ENCODE data around the gene MAP4K4. TPM values are rescaled to one million over a fixed set of nuclear protein-coding genes. Genes with fewer than 3 reads are reported as not detected.
A peak's percentile ranks its signal among the peaks of the same experiment; 100 is the strongest.

Gene MAP4K4
- total and polyA plus RNA-seq, 2 experiments from 2014 or later, result 59.1 to 84.4 TPM

DNA sequence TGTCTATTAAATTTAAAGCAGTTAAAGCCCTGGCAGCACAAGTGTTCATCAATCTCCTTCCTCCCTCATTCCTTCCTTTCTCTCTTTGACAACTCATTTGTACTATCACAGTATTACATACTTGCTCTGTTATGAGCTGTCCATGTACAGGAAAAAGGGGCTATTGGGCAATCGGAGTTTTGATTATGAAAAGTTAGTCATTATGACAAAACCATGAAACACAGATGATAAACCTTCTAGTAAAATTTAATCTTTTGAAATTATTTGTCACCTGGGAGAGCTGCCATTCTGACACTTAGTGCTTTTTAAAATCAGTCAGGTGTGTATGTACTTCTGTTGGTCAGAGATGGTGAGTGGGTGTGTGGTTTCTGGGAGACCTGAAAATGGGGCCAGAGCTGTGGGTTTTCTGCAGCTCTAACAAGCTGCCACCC lies 39.4 kb downstream of the MAP4K4 start:
- H3K9me3 ChIP-seq (ENCODE audit: low read depth), result no peaks in the 10 kb centered on the region
- peaks cover 91% of the 10 kb centered on the region for H3K79me2 ChIP-seq
- TF ChIP-seq EZH2phosphoT487 (IDR thresholded peaks at IDR 0.05; ENCODE audit: low read depth, severe bottlenecking, unreplicated experiment), result no peak
- no peak for DNase-seq (ENCODE audit: low spot score)
- peaks cover 76% of the 10 kb centered on the region for H4K20me1 ChIP-seq (ENCODE audit: insufficient read depth, poor library complexity, severe bottlenecking)
- 69% methylated on average over 1 of the region's 1 CpG for WGBS (ENCODE audit: low lambda C conversion rate, missing lambda C conversion rate)
- H2AFZ ChIP-seq, result no peak overlapping the region
- H3K4me3 ChIP-seq, result no peak overlapping the region
- no peak overlapping the region for H3K4me2 ChIP-seq
- H3K9me2 ChIP-seq (replicated peaks; ENCODE audit: insufficient read depth), result no peaks in the 10 kb centered on the region
- H3K27ac ChIP-seq, result peak overlapping the region; percentile 41
- peaks cover 48% of the 10 kb centered on the region for H3K4me1 ChIP-seq (ENCODE audit: insufficient read depth)
- H3K36me3 ChIP-seq (replicated peaks; ENCODE audit: insufficient read depth, low read depth), result no peaks in the 10 kb centered on the region
- no peaks in the 10 kb centered on the region for H3K27me3 ChIP-seq

- peak; percentile 48 for DNase-seq (ENCODE audit: low spot score)
- no peaks in the 10 kb centered on the region for H3K36me3 ChIP-seq (replicated peaks; ENCODE audit: insufficient read depth, low read depth)
- H3K79me2 ChIP-seq, result peaks cover 91% of the 10 kb centered on the region
- no peaks in the 10 kb centered on the region for H3K9me2 ChIP-seq (replicated peaks; ENCODE audit: insufficient read depth)
- H3K27ac ChIP-seq, result peak overlapping the region; percentile 79
- peaks cover 76% of the 10 kb centered on the region for H4K20me1 ChIP-seq (ENCODE audit: insufficient read depth, poor library complexity, severe bottlenecking)
- H3K4me2 ChIP-seq, result peak overlapping the region; percentile 44
- H3K27me3 ChIP-seq, result no peaks in the 10 kb centered on the region
- H3K4me1 ChIP-seq (ENCODE audit: insufficient read depth), result peaks cover 56% of the 10 kb centered on the region
- no peaks in the 10 kb centered on the region for H3K9me3 ChIP-seq (ENCODE audit: low read depth)
- no peak overlapping the region for H2AFZ ChIP-seq
- WGBS (ENCODE audit: low lambda C conversion rate, missing lambda C conversion rate), result 79% methylated on average over 3 of the region's 3 CpGs
- TF ChIP-seq, protein P1, sequence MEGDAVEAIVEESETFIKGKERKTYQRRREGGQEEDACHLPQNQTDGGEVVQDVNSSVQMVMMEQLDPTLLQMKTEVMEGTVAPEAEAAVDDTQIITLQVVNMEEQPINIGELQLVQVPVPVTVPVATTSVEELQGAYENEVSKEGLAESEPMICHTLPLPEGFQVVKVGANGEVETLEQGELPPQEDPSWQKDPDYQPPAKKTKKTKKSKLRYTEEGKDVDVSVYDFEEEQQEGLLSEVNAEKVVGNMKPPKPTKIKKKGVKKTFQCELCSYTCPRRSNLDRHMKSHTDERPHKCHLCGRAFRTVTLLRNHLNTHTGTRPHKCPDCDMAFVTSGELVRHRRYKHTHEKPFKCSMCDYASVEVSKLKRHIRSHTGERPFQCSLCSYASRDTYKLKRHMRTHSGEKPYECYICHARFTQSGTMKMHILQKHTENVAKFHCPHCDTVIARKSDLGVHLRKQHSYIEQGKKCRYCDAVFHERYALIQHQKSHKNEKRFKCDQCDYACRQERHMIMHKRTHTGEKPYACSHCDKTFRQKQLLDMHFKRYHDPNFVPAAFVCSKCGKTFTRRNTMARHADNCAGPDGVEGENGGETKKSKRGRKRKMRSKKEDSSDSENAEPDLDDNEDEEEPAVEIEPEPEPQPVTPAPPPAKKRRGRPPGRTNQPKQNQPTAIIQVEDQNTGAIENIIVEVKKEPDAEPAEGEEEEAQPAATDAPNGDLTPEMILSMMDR (IDR thresholded peaks at IDR 0.05; ENCODE audit: poor library complexity), result no peak
- no peak for TF ChIP-seq EZH2phosphoT487 (IDR thresholded peaks at IDR 0.05; ENCODE audit: low read depth, severe bottlenecking, unreplicated experiment)
- no peak for TF ChIP-seq EZH2 (IDR thresholded peaks at IDR 0.05; ENCODE audit: borderline replicate concordance)
- H3K4me3 ChIP-seq, result no peak overlapping the region
Observed at GRCh38 chr2:101737478-101738255, 40.2 kb downstream of the MAP4K4 start.

DNA sequence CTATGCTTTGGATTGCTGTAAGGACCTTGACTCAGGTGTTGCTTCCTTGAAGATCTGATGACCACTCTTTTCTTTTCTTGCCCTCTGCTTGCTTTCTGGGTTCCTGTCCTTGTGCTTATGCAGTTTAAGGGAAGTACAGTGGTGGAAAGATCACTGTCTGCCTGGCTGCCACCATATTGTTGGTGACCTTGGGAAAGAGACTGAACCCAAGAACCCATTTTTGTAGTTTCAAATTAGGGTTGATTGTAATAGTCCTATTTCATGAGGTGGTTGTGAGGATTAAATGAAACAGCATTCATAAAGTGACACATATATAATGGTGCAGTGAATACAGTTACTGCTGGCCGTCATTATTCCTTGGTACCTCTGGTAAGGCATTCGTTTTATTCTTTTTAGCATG lies 41.1 kb downstream of the MAP4K4 start:
- Histone ChIP-seq H3K9me2 (replicated peaks; ENCODE audit: insufficient read depth) (no peaks in the 10 kb centered on the region), H3K36me3 (replicated peaks; ENCODE audit: insufficient read depth, low read depth) (no peaks in the 10 kb centered on the region), H4K20me1 (ENCODE audit: insufficient read depth, poor library complexity, severe bottlenecking) (peaks cover 71% of the 10 kb centered on the region), H3K4me2 (no peak overlapping the region), H3K9me3 (ENCODE audit: low read depth) (no peaks in the 10 kb centered on the region), H3K27ac (peak overlapping the region; percentile 79), H3K79me2 (peaks cover 91% of the 10 kb centered on the region), H2AFZ (no peak overlapping the region), H3K4me3 (no peak overlapping the region), H3K4me1 (ENCODE audit: insufficient read depth) (peaks cover 57% of the 10 kb centered on the region), H3K27me3 (no peaks in the 10 kb centered on the region)
- TF ChIP-seq EZH2 (IDR thresholded peaks at IDR 0.05; ENCODE audit: borderline replicate concordance), result no peak
- TF ChIP-seq, protein P1 (IDR thresholded peaks at IDR 0.05; ENCODE audit: poor library complexity), result no peak
- TF ChIP-seq EZH2phosphoT487 (IDR thresholded peaks at IDR 0.05; ENCODE audit: low read depth, severe bottlenecking, unreplicated experiment), result no peak
- DNase-seq (ENCODE audit: low spot score), result no peak
- WGBS (ENCODE audit: low lambda C conversion rate, missing lambda C conversion rate), result 97% methylated on average over 2 of the region's 2 CpGs

- TF ChIP-seq, protein P1 (IDR thresholded peaks at IDR 0.05; ENCODE audit: poor library complexity), result no peak
- TF ChIP-seq EZH2phosphoT487 (IDR thresholded peaks at IDR 0.05; ENCODE audit: low read depth, severe bottlenecking, unreplicated experiment), result no peak
- TF ChIP-seq EZH2 (IDR thresholded peaks at IDR 0.05; ENCODE audit: borderline replicate concordance), result no peak
- peaks cover 91% of the 10 kb centered on the region for H3K79me2 ChIP-seq
- no peaks in the 10 kb centered on the region for H3K27me3 ChIP-seq
- no peak overlapping the region for H3K4me3 ChIP-seq
- H4K20me1 ChIP-seq (ENCODE audit: insufficient read depth, poor library complexity, severe bottlenecking), result peaks cover 72% of the 10 kb centered on the region
- H3K9me2 ChIP-seq (replicated peaks; ENCODE audit: insufficient read depth), result no peaks in the 10 kb centered on the region
- H3K27ac ChIP-seq, result peak overlapping the region; percentile 10
- no peaks in the 10 kb centered on the region for H3K9me3 ChIP-seq (ENCODE audit: low read depth)
- peak overlapping the region; percentile 18 for H3K4me2 ChIP-seq
- no peaks in the 10 kb centered on the region for H3K36me3 ChIP-seq (replicated peaks; ENCODE audit: insufficient read depth, low read depth)
- H2AFZ ChIP-seq, result no peak overlapping the region
- peaks cover 57% of the 10 kb centered on the region for H3K4me1 ChIP-seq (ENCODE audit: insufficient read depth)
- DNase-seq (ENCODE audit: low spot score), result no peak
- WGBS (ENCODE audit: low lambda C conversion rate, missing lambda C conversion rate), result 65% methylated on average over 1 of the region's 1 CpG
Observed at GRCh38 chr2:101740555-101740964, 43.1 kb downstream of the MAP4K4 start.
